ENCODE measurements around the gene DMPK. TPM values are rescaled to one million over a fixed set of nuclear protein-coding genes. Genes with fewer than 3 reads are reported as not detected.
"Not testable (repeated sequence)": the region's sequence is repeated elsewhere in the genome, so short reads cannot be mapped to it uniquely, and the experiment has no call there.

The DMPK gene
- total RNA-seq, 1 experiment from 2014 or later: 28.1 TPM

GRCh38 chr19:45730368-45731288 is 51.7 kb downstream of the DMPK start, which contains the start of gene FBXO46:
Gene FBXO46, minus strand, starts transcription at chr19:45730896. Its CDS starts 17,401 bp downstream, at chr19:45713495.
- ChIA-PET POLR2A (interaction anchor here (0.6 to 2.2 kb wide), 17 partner anchors 8 to 1058 kb away, joined by 3 to 49 read pairs (median 6); partner anchors contain the start of genes FOSB, SIX5, SLC1A5 and SNRPD2), CTCF (interaction anchor here (0.6 to 2.1 kb wide), 14 partner anchors 10 to 459 kb away, joined by 3 to 18 read pairs (median 6); partner anchors contain the start of genes QPCTL, SIX5 and SNRPD2)
- BruUV-seq (replicated peaks): no TSS peak
- H3K4me3 ChIP-seq (ENCODE audit: low read depth, low read length): peak within 1 kb of the TSS; percentile 57
- intact Hi-C loops (cut with micrococcal nuclease; ENCODE audit: unreplicated experiment): loop anchor here (1.0 to 2.0 kb wide), 3 partner anchors 13 to 132 kb away; partner anchors contain the start of genes SIX5 and SYMPK
- H3K4me1 ChIP-seq: peaks cover under 1% of the 10 kb centered on the region
- H3K27me3 ChIP-seq (replicated peaks; ENCODE audit: control insufficient read depth, insufficient read depth, low read length): no peaks in the 10 kb centered on the region
- H3K9me3 ChIP-seq: no peaks in the 10 kb centered on the region
- Mint-ChIP-seq H3K9me3 (ENCODE audit: unreplicated experiment) (no peaks in the 10 kb centered on the region), H3K27me3 (ENCODE audit: insufficient read depth, unreplicated experiment) (no peaks in the 10 kb centered on the region), H3K27ac (ENCODE audit: unreplicated experiment) (peak within 1 kb of the TSS; percentile 73), H3K4me3 (ENCODE audit: unreplicated experiment) (peak within 1 kb of the TSS; percentile 86), H3K36me3 (ENCODE audit: insufficient read depth, unreplicated experiment) (peaks cover 25% of the 10 kb centered on the region), H3K4me1 (ENCODE audit: low read depth, unreplicated experiment) (peaks cover 8% of the 10 kb centered on the region)
- DNase-seq: peak; percentile 97 to 99
- TF ChIP-seq, protein P1, sequence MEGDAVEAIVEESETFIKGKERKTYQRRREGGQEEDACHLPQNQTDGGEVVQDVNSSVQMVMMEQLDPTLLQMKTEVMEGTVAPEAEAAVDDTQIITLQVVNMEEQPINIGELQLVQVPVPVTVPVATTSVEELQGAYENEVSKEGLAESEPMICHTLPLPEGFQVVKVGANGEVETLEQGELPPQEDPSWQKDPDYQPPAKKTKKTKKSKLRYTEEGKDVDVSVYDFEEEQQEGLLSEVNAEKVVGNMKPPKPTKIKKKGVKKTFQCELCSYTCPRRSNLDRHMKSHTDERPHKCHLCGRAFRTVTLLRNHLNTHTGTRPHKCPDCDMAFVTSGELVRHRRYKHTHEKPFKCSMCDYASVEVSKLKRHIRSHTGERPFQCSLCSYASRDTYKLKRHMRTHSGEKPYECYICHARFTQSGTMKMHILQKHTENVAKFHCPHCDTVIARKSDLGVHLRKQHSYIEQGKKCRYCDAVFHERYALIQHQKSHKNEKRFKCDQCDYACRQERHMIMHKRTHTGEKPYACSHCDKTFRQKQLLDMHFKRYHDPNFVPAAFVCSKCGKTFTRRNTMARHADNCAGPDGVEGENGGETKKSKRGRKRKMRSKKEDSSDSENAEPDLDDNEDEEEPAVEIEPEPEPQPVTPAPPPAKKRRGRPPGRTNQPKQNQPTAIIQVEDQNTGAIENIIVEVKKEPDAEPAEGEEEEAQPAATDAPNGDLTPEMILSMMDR (IDR thresholded peaks at IDR 0.05; ENCODE audit: insufficient read depth in 1 of 2, low read depth in 1 of 2, low read length in 1 of 2, severe bottlenecking in 1 of 2, unreplicated experiment in 1 of 2): peak in 1 of 2 experiments; percentile 44
- no peaks in the 10 kb centered on the region for H3K36me3 ChIP-seq (ENCODE audit: control insufficient read depth, insufficient read depth, low read length)

- TF ChIP-seq, protein P1 (IDR thresholded peaks at IDR 0.05; ENCODE audit: insufficient read depth in 1 of 2, low read depth in 1 of 2, low read length in 1 of 2, severe bottlenecking in 1 of 2, unreplicated experiment in 1 of 2): no peak
- Histone ChIP-seq H3K27me3 (replicated peaks; ENCODE audit: control insufficient read depth, insufficient read depth, low read length) (no peaks in the 10 kb centered on the region), H3K4me3 (ENCODE audit: low read depth, low read length) (peak overlapping the region; percentile 57), H3K36me3 (ENCODE audit: control insufficient read depth, insufficient read depth, low read length) (no peaks in the 10 kb centered on the region), H3K4me1 (no peaks in the 10 kb centered on the region; the same call in none of the 2 replicates), H3K9me3 (no peaks in the 10 kb centered on the region)
- peaks cover 8% of the 10 kb centered on the region for H3K4me1 Mint-ChIP-seq (ENCODE audit: low read depth, unreplicated experiment)
- H3K36me3 Mint-ChIP-seq (ENCODE audit: insufficient read depth, unreplicated experiment): peaks cover 28% of the 10 kb centered on the region
- H3K9me3 Mint-ChIP-seq (ENCODE audit: unreplicated experiment): no peaks in the 10 kb centered on the region
- BruUV-seq (replicated peaks): TSS peak; percentile 61
- H3K27ac Mint-ChIP-seq (ENCODE audit: unreplicated experiment): peak overlapping the region; percentile 73
- H3K4me3 Mint-ChIP-seq (ENCODE audit: unreplicated experiment): peak overlapping the region; percentile 86
- ChIA-PET CTCF (interaction anchor here (0.6 to 2.1 kb wide), 7 partner anchors 9 to 41 kb away, joined by 3 to 18 read pairs (median 9); partner anchors contain the start of genes QPCTL, SIX5 and SNRPD2), POLR2A (interaction anchor here (1.0 to 2.2 kb wide), 6 partner anchors 9 to 52 kb away, joined by 3 to 49 read pairs (median 8); partner anchors contain the start of gene SIX5)
- H3K27me3 Mint-ChIP-seq (ENCODE audit: insufficient read depth, unreplicated experiment): no peaks in the 10 kb centered on the region
- peak in 1 of 2 experiments; percentile 29 for DNase-seq
- intact Hi-C loops (cut with micrococcal nuclease; ENCODE audit: unreplicated experiment): loop anchor here (1.0 to 2.0 kb wide), 3 partner anchors 13 to 133 kb away; partner anchors contain the start of genes SIX5 and SYMPK
Measured at GRCh38 chr19:45729800-45730290, 52.4 kb downstream of the DMPK start.

- H3K9me3 Mint-ChIP-seq (ENCODE audit: unreplicated experiment); H3K4me3 ChIP-seq (ENCODE audit: low read depth, low read length); H3K4me3 Mint-ChIP-seq (ENCODE audit: unreplicated experiment); H3K4me1 ChIP-seq; POLR2A ChIA-PET; DNase-seq; H3K27me3 Mint-ChIP-seq (ENCODE audit: insufficient read depth, unreplicated experiment); BruUV-seq (replicated peaks); H3K27me3 ChIP-seq (replicated peaks; ENCODE audit: control insufficient read depth, insufficient read depth, low read length); H3K36me3 ChIP-seq (ENCODE audit: control insufficient read depth, insufficient read depth, low read length); H3K4me1 Mint-ChIP-seq (ENCODE audit: low read depth, unreplicated experiment); H3K9me3 ChIP-seq; CTCF ChIA-PET; intact Hi-C loops (cut with micrococcal nuclease; ENCODE audit: unreplicated experiment): not testable (repeated sequence)
- peak overlapping the region; percentile 9 for H3K27ac Mint-ChIP-seq (ENCODE audit: unreplicated experiment)
- peaks cover 33% of the 10 kb centered on the region for H3K36me3 Mint-ChIP-seq (ENCODE audit: insufficient read depth, unreplicated experiment)
Measured at GRCh38 chr19:45728683-45729082, 53.6 kb downstream of the DMPK start.

DNA sequence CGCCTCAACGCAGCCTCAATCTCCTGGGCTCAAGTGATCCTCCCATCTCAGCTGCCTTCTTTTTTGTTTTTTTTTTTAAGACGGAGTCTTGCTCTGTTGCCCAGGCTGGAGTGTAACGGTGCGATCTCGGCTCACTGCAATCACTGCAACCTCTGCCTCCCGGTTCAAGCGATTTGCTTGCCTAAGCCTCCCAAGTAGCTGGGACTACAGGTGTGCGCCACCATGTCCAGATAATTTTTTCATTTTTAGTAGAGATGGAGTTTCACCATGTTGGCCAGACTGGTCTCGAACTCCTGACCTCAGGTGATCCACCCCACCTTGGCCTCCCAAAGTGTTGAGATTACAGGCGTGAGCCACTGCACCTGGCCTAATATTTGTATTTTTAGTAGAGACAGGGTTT is 62.2 kb downstream of the DMPK start:
- H3K27me3 ChIP-seq (replicated peaks; ENCODE audit: control insufficient read depth, insufficient read depth, low read length); H3K9me3 ChIP-seq; H3K4me3 Mint-ChIP-seq (ENCODE audit: unreplicated experiment); BruUV-seq (replicated peaks); H3K4me3 ChIP-seq (ENCODE audit: low read depth, low read length); H3K36me3 ChIP-seq (ENCODE audit: control insufficient read depth, insufficient read depth, low read length); DNase-seq; intact Hi-C loops (cut with micrococcal nuclease; ENCODE audit: unreplicated experiment); H3K9me3 Mint-ChIP-seq (ENCODE audit: unreplicated experiment); H3K27ac Mint-ChIP-seq (ENCODE audit: unreplicated experiment); H3K27me3 Mint-ChIP-seq (ENCODE audit: insufficient read depth, unreplicated experiment): not testable (repeated sequence)
- H3K36me3 Mint-ChIP-seq (ENCODE audit: insufficient read depth, unreplicated experiment): peaks cover 69% of the 10 kb centered on the region
- peaks cover 19% of the 10 kb centered on the region for H3K4me1 Mint-ChIP-seq (ENCODE audit: low read depth, unreplicated experiment)
- CTCF ChIA-PET: interaction anchor here (0.6 to 0.7 kb wide), 2 partner anchors 10 to 712 kb away, joined by 3 read pairs; no protein-coding TSS in a partner anchor
- H3K4me1 ChIP-seq: peaks cover 13% of the 10 kb centered on the region
- POLR2A ChIA-PET: interaction anchor here (0.9 to 1.1 kb wide), 2 partner anchors 10 to 251 kb away, joined by 10 to 11 read pairs; partner anchors contain the start of gene FBXO46

Data from Caco-2 (cell line).